DND-41 (cell line): ENCODE data around the gene RBM18.

Experiments used
- ATAC-seq: fragments of 200-7000 bp; cut with Tn5 transposase; 3 replicates; pipeline ENCODE4 v1.9.1; 2021; ENCODE audit warnings: low read depth; ENCODE audit not compliant: insufficient read depth
- DNase-seq: peaks from one replicate; pipeline ENCODE4 v3.0.0-alpha.2; 2020
- H2AFZ ChIP-seq: 2 replicates; pipeline ENCODE4 v1.6.0; 2012; ENCODE audit warnings: low read depth, low read length
- H3K27ac ChIP-seq: 2 replicates; pipeline ENCODE4 v1.5.1; 2012; ENCODE audit warnings: low read length, inconsistent platforms
- H3K27me3 ChIP-seq: fragments of 200-600 bp; sonication (generic); 2 replicates; pipeline ENCODE4 v1.6.0; 2012; ENCODE audit warnings: low read length, mild to moderate bottlenecking, inconsistent platforms; ENCODE audit not compliant: insufficient read depth, poor library complexity
- H3K36me3 ChIP-seq: 2 replicates; pipeline ENCODE4 v1.5.1; 2012; ENCODE audit warnings: low read length, inconsistent platforms; ENCODE audit not compliant: insufficient read depth
- H3K4me1 ChIP-seq: 2 replicates; pipeline ENCODE4 v1.5.1; 2012; ENCODE audit warnings: mild to moderate bottlenecking, low read length; ENCODE audit not compliant: insufficient read depth
- H3K4me2 ChIP-seq: 2 replicates; pipeline ENCODE4 v1.6.0; 2012; ENCODE audit warnings: mild to moderate bottlenecking, moderate library complexity, low read length, inconsistent platforms; ENCODE audit not compliant: insufficient read depth
- H3K4me3 ChIP-seq, 2 experiments: fragments of 200-600 bp in 1 of 2; shearing (Covaris generic) in 1 of 2; 2 replicates each; pipeline ENCODE4 v1.5.1; 2012 to 2016; ENCODE audit warnings: inconsistent platforms in 2 of 2, low read length in 2 of 2, mild to moderate bottlenecking in 2 of 2, low read depth in 1 of 2, moderate library complexity in 1 of 2
- H3K79me2 ChIP-seq: 2 replicates; pipeline ENCODE4 v1.6.0; 2012; ENCODE audit warnings: low read length, inconsistent platforms; ENCODE audit not compliant: insufficient read depth
- H3K9ac ChIP-seq: 2 replicates; pipeline ENCODE4 v1.6.0; 2012; ENCODE audit warnings: low read depth, mild to moderate bottlenecking, inconsistent platforms, low read length, moderate library complexity
- H3K9me3 ChIP-seq: 2 replicates; pipeline ENCODE4 v1.5.1; 2012; ENCODE audit warnings: low read length, moderate library complexity, mild to moderate bottlenecking, inconsistent platforms; ENCODE audit not compliant: insufficient read depth, severe bottlenecking
- H4K20me1 ChIP-seq: 2 replicates; pipeline ENCODE4 v1.6.0; 2012; ENCODE audit warnings: low read length; ENCODE audit not compliant: insufficient read depth
- CTCF ChIP-seq: IDR thresholded peaks from 2 replicates; pipeline ENCODE4 v1.5.1; 2012; ENCODE audit warnings: borderline replicate concordance, low read length, moderate library complexity, mild to moderate bottlenecking; ENCODE audit not compliant: poor library complexity, severe bottlenecking; ENCODE audit errors: extremely low read depth
- EZH2 ChIP-seq: IDR thresholded peaks from 3 replicates; pipeline ENCODE4 v1.6.1; 2012; ENCODE audit warnings: borderline replicate concordance, low read depth, mild to moderate bottlenecking, moderate library complexity, low read length, inconsistent platforms; ENCODE audit not compliant: severe bottlenecking

RBM18 gene

GRCh38 chr9:122213589-122214413 is 50.8 kb downstream of the RBM18 start:
- H4K20me1 ChIP-seq, result no peaks in the 10 kb centered on the region
- H3K79me2 ChIP-seq, result no peaks in the 10 kb centered on the region
- no peaks in the 10 kb centered on the region for H3K4me1 ChIP-seq
- no peak overlapping the region for H3K4me3 ChIP-seq
- H3K9me3 ChIP-seq, result no peaks in the 10 kb centered on the region
- ATAC-seq (no peak), DNase-seq (no peak)
- no peaks in the 10 kb centered on the region for H3K36me3 ChIP-seq
- TF ChIP-seq EZH2, result no peak
- no peak for TF ChIP-seq CTCF
- no peak overlapping the region for H3K27ac ChIP-seq
- H2AFZ ChIP-seq, result no peak overlapping the region
- no peak overlapping the region for H3K9ac ChIP-seq
- H3K27me3 ChIP-seq, result peaks cover 2% of the 10 kb centered on the region
- H3K4me2 ChIP-seq, result no peak overlapping the region

- H3K9me3 ChIP-seq, result no peaks in the 10 kb centered on the region
- no peak overlapping the region for H3K4me3 ChIP-seq
- no peak for TF ChIP-seq CTCF
- no peak for TF ChIP-seq EZH2
- H2AFZ ChIP-seq, result no peak overlapping the region
- H3K36me3 ChIP-seq, result no peaks in the 10 kb centered on the region
- H4K20me1 ChIP-seq, result no peaks in the 10 kb centered on the region
- no peak overlapping the region for H3K9ac ChIP-seq
- no peak for DNase-seq
- H3K79me2 ChIP-seq, result no peaks in the 10 kb centered on the region
- H3K4me1 ChIP-seq, result no peaks in the 10 kb centered on the region
- H3K27me3 ChIP-seq, result peaks cover 2% of the 10 kb centered on the region
- H3K27ac ChIP-seq, result no peak overlapping the region
- H3K4me2 ChIP-seq, result no peak overlapping the region
- no peak for ATAC-seq
These were observed 51.5 kb downstream of the RBM18 start for GRCh38 chr9:122213102-122213588.

GRCh38 chr9:122212473-122213004 is 52.1 kb downstream of the RBM18 start:
- no peaks in the 10 kb centered on the region for H3K79me2 ChIP-seq
- ATAC-seq (no peak), DNase-seq (no peak)
- no peak overlapping the region for H3K27ac ChIP-seq
- peaks cover 2% of the 10 kb centered on the region for H3K27me3 ChIP-seq
- no peak overlapping the region for H3K9ac ChIP-seq
- TF ChIP-seq CTCF, result no peak
- no peak for TF ChIP-seq EZH2
- no peaks in the 10 kb centered on the region for H3K4me1 ChIP-seq
- no peaks in the 10 kb centered on the region for H3K9me3 ChIP-seq
- H3K4me2 ChIP-seq, result no peak overlapping the region
- H2AFZ ChIP-seq, result no peak overlapping the region
- H3K4me3 ChIP-seq, result no peak overlapping the region
- H4K20me1 ChIP-seq, result no peaks in the 10 kb centered on the region
- H3K36me3 ChIP-seq, result no peaks in the 10 kb centered on the region
